SK-N-SH (cell line): ENCODE results near the gene CLRN3.

Source experiments
- EP300 ChIP-seq, 2 experiments: IDR thresholded peaks; 2 replicates each; pipeline versions ENCODE4 v1.4.0 to v1.6.1; 2012; ENCODE audit warnings: borderline replicate concordance in 1 of 2, low read depth in 1 of 2, low read length in 1 of 2
- SMC3 ChIP-seq: IDR thresholded peaks from 2 replicates; pipeline ENCODE4 v1.6.1; 2012; ENCODE audit warnings: low read depth, low read length, improper control_type of control experiment

DNA sequence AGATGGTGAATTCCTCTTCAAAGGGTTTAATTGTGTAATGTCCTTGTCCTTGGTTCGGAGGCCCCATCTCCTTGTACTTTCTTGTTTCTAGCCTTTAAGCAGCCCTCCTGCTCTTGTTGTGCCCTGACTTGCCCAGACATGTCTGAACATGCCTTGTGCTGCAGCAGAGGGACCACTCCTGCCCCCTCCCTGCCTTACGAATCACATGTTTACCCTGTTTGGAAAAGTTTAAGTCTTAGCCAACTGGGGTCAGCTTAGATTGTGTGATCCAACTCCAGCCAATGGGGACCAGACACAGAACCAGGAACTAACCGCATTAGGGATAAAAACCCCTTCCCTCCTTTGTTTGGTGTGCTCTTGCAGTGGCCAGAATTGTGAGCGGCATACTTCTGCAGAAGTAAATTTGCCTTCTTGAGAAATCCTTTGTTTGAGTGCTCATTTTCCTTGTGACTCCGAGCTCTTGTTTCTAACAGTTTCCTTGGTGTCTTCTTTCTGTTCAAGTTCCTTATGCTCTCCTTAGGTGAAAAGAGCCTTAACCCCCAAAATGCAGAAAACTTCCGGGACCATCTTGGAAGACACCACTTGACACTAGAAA, 29.4 kb downstream of the CLRN3 start:
- TF ChIP-seq SMC3: no peak
- no peak for TF ChIP-seq EP300 (IDR thresholded peaks at IDR 0.05; ENCODE audit: borderline replicate concordance in 1 of 2, low read depth in 1 of 2, low read length in 1 of 2)
